ENCODE results near the gene PRSS22. TPM values are rescaled to one million over a fixed set of nuclear protein-coding genes. Genes with fewer than 3 reads are reported as not detected.

The PRSS22 gene
- total RNA-seq, 4 donors from 2014 or later: 1.2 to 7.7 (median 4.6) TPM

DNA sequence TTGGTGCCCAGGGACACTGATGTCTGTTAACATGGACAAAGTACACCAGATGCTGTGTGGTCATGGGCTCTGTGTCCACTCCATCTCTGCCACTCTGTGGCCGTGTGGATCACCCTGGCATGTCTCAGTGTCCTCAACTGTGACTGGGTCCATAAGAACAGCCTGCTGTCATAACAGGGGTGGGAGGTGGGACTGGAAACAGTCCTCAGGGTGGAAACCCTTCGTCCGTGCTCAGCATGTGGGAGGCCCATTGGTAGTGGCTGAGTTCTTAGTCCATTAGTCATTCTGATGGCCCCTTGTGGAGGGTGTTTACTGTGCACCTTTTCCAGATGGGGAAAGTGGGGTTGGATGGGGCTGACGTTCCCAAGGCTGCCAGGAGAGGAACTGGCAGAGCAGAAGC, 37.8 kb upstream of the PRSS22 start:
- WGBS, 2 donors: 71 to 75% methylated on average over 3 to 4 of the region's 4 CpGs
- H3K36me3 ChIP-seq: peaks cover 0 to 9% of the 10 kb centered on the region in 2 donors
- intact Hi-C loops (cut with DNase I): no loop called here

DNA sequence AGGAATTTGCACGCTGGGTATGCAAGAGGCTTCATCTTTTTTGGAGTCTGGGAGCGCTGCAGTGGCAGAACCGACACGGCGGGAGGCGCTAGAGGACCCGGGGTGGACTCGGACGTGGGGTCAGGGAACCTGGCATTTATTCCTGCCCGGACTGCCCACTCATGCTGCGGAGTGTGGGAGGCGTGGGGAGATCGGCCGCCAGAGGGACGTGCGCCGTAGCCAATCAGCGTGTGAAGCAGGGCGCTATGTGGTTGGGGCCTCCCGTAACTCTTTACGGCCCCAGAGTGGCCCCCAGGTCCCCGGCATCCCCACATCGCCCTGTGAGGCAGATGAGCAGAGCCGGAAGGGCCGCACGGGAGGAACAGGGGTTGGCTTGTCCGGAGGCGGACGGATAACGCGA, 36.3 kb upstream of the PRSS22 start:
- DNase-seq: no peak
- Histone ChIP-seq H3K9me3 (no peaks in the 10 kb centered on the region), H3K27ac (no peak overlapping the region), H3K27me3 (no peaks in the 10 kb centered on the region), H3K36me3 (peaks cover 0 to 9% of the 10 kb centered on the region in 2 donors), H3K4me3 (replicated peaks in 1 of 3) (no peak overlapping the region), H3K4me1 (peaks cover 7 to 10% of the 10 kb centered on the region in 2 donors)
- 88 to 90% methylated on average over 31 of the region's 31 CpGs for WGBS, 2 donors
- TF ChIP-seq, protein P1, sequence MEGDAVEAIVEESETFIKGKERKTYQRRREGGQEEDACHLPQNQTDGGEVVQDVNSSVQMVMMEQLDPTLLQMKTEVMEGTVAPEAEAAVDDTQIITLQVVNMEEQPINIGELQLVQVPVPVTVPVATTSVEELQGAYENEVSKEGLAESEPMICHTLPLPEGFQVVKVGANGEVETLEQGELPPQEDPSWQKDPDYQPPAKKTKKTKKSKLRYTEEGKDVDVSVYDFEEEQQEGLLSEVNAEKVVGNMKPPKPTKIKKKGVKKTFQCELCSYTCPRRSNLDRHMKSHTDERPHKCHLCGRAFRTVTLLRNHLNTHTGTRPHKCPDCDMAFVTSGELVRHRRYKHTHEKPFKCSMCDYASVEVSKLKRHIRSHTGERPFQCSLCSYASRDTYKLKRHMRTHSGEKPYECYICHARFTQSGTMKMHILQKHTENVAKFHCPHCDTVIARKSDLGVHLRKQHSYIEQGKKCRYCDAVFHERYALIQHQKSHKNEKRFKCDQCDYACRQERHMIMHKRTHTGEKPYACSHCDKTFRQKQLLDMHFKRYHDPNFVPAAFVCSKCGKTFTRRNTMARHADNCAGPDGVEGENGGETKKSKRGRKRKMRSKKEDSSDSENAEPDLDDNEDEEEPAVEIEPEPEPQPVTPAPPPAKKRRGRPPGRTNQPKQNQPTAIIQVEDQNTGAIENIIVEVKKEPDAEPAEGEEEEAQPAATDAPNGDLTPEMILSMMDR (IDR thresholded peaks at IDR 0.05): no peak
- TF ChIP-seq POLR2A (IDR thresholded peaks at IDR 0.05): no peak
- intact Hi-C loops (cut with DNase I): no loop called here

More for the DNA sequence above, 37.8 kb upstream of the PRSS22 start:
- TF ChIP-seq, protein P1 (IDR thresholded peaks at IDR 0.05): no peak
- TF ChIP-seq POLR2A (IDR thresholded peaks at IDR 0.05): no peak
- DNase-seq: no peak
- no peaks in the 10 kb centered on the region for H3K9me3 ChIP-seq
- H3K27ac ChIP-seq: no peak overlapping the region
- H3K4me1 ChIP-seq: peaks cover 4 to 7% of the 10 kb centered on the region in 2 donors
- H3K27me3 ChIP-seq: no peaks in the 10 kb centered on the region
- H3K4me3 ChIP-seq (replicated peaks in 1 of 3): no peak overlapping the region

DNA sequence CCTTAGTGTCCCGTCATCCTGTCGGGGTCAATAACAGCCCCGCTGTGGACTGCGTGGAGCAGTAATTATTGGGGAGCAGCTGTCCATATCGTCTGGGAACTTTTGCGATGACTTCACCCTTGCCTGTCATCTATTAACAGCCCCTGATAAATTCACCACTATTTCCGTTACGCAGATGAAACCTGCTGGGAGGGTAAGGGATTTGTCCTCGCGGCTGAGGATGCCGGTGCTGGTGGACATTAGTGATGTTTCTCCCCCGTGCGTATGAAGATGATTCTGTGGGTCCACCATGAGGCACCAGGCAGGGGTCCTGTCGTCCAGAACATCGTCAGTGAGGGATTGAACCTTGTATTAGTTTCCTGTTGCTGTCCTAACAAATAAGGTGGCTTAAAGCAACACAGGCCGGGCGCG, 26.1 kb upstream of the PRSS22 start:
- H3K9me3 ChIP-seq: no peaks in the 10 kb centered on the region
- peak overlapping the region in 2 of 3 donors; percentile 79 to 97 for H3K4me3 ChIP-seq (replicated peaks in 1 of 3)
- TF ChIP-seq, protein P1 (IDR thresholded peaks at IDR 0.05): no peak
- TF ChIP-seq POLR2A (IDR thresholded peaks at IDR 0.05): no peak
- H3K27ac ChIP-seq: peak overlapping the region in 2 of 3 donors; percentile 87 to 95
- no peak for DNase-seq
- 70 to 74% methylated on average over 16 to 18 of the region's 18 CpGs for WGBS, 2 donors
- no peaks in the 10 kb centered on the region for H3K36me3 ChIP-seq
- peaks cover 7% of the 10 kb centered on the region in 2 donors for H3K4me1 ChIP-seq
- intact Hi-C loops (cut with DNase I): no loop called here
- H3K27me3 ChIP-seq: no peaks in the 10 kb centered on the region

- TF ChIP-seq, protein P1 (IDR thresholded peaks at IDR 0.05): peak in 1 of 6 experiments; percentile 5
- TF ChIP-seq POLR2A (IDR thresholded peaks at IDR 0.05): no peak
- H3K27ac ChIP-seq: peak overlapping the region; percentile 86 to 95 (median 87)
- H3K4me3 ChIP-seq (replicated peaks in 1 of 3): peak overlapping the region; percentile 5 to 97 (median 79)
- DNase-seq: peak in 1 of 2 donors; percentile 22
- 0 to 2% methylated on average over 10 to 13 of the region's 31 CpGs for WGBS, 2 donors
- peaks cover 7% of the 10 kb centered on the region in 2 donors for H3K4me1 ChIP-seq
- no peaks in the 10 kb centered on the region for H3K27me3 ChIP-seq
- intact Hi-C loops (cut with DNase I): no loop called here
- no peaks in the 10 kb centered on the region for H3K36me3 ChIP-seq
- H3K9me3 ChIP-seq: no peaks in the 10 kb centered on the region
Observed at GRCh38 chr16:2883458-2883908, 25.5 kb upstream of the PRSS22 start.

GRCh38 chr16:2882650-2883457, 24.9 kb upstream of the PRSS22 start, which contains the start of gene FLYWCH2:
FLYWCH2 (plus strand) TSS chr16:2883215; CDS start chr16:2896450, 13,235 bp downstream.
- peaks cover 7% of the 10 kb centered on the region in 2 donors for H3K4me1 ChIP-seq
- no peaks in the 10 kb centered on the region for H3K27me3 ChIP-seq
- intact Hi-C loops (cut with DNase I): no loop called here
- peak; percentile 98 to 99 for DNase-seq
- 0 to 1% methylated on average over 27 to 52 of the region's 73 CpGs for WGBS, 2 donors
- H3K27ac ChIP-seq: peak within 1 kb of the TSS; percentile 86 to 95 (median 87)
- H3K4me3 ChIP-seq (replicated peaks in 1 of 3): peak within 1 kb of the TSS; percentile 8 to 97 (median 79)
- H3K9me3 ChIP-seq: no peaks in the 10 kb centered on the region
- no peaks in the 10 kb centered on the region for H3K36me3 ChIP-seq
- TF ChIP-seq, protein P1 (IDR thresholded peaks at IDR 0.05): peak in 3 of 6 experiments; percentile 10 to 24 (median 14)
- TF ChIP-seq POLR2A (IDR thresholded peaks at IDR 0.05): peak in 1 of 2 donors; percentile 89

Measured in thyroid gland (tissue), 4 donors.